OCI-LY1 (cell line): Measurements from ENCODE around the gene SAP30L.

Source experiments
- EZH2 ChIP-seq: fragments of 200-600 bp; sonication (generic), shearing (Covaris generic); IDR thresholded peaks from 2 replicates; pipeline ENCODE4 v1.8.0; 2017; ENCODE audit warnings: borderline replicate concordance, mixed run types, mild to moderate bottlenecking, antibody characterized with exemption, low read length, moderate library complexity, mixed read lengths
- TF ChIP-seq, protein P1 (sequence below): fragments of 200-600 bp; sonication (generic), shearing (Covaris generic); IDR thresholded peaks from 2 replicates; pipeline ENCODE4 v1.5.1; 2017; ENCODE audit warnings: mild to moderate bottlenecking, antibody characterized with exemption, low read length, moderate library complexity, mixed read lengths

DNA sequence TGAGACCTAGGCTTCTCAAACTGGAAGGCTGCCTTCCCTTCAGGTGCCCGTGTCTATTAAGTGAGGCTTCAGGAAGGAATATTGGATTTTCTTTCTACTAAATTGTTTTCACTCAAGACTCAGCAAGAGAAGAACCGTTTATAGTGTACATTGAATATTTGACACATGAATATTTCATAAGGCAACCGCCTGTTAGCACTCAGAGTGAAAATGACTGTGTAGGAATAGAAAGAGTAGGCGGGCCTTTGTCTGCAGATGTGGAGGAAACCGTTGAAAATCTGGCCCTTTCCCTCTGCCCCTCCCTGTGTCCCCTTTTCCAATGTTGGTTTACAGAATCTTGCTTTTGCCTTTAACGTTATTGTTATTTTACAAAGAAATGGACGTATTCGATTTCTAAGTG lies 6.2 kb downstream of the SAP30L start:
- TF ChIP-seq, protein P1, sequence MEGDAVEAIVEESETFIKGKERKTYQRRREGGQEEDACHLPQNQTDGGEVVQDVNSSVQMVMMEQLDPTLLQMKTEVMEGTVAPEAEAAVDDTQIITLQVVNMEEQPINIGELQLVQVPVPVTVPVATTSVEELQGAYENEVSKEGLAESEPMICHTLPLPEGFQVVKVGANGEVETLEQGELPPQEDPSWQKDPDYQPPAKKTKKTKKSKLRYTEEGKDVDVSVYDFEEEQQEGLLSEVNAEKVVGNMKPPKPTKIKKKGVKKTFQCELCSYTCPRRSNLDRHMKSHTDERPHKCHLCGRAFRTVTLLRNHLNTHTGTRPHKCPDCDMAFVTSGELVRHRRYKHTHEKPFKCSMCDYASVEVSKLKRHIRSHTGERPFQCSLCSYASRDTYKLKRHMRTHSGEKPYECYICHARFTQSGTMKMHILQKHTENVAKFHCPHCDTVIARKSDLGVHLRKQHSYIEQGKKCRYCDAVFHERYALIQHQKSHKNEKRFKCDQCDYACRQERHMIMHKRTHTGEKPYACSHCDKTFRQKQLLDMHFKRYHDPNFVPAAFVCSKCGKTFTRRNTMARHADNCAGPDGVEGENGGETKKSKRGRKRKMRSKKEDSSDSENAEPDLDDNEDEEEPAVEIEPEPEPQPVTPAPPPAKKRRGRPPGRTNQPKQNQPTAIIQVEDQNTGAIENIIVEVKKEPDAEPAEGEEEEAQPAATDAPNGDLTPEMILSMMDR: no peak
- TF ChIP-seq EZH2: no peak
